ENCODE results near the gene TBC1D3B.
A peak's percentile ranks its signal among the peaks of the same experiment; 100 is the strongest.

The TBC1D3B gene

DNA sequence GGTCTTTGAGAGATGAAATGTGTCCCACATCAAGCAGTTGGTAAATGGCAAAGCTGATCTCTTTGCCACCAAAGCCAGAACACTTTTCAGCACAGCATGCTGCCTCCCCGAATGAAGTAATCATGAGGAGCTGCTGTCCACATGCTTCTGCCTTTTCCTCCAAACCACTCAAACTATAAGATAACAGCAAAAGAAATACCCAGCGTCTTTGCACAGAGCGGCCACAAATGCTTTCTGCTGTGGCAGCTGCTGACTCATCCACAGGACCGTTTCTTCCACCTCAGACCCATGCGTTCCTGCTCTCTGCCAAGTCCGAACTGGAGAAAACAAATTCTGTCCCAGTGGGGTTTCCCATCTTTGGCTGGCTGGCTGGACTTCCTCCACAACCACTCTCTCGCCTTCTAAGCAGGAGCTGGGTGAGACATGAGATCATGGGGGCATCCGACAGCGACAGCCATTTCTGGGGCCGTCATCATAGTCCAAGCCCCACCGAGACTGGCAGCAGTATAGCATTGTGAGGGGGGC, 27.1 kb downstream of the TBC1D3B start (continued):
- TF ChIP-seq KLF8 (tag by site-specific recombination; IDR thresholded peaks at IDR 0.05): no peak
- 0 out of 2 replicates have a peak, but pooled peaks have one; percentile 17 for TF ChIP-seq ZBTB17 (tag by site-specific recombination; IDR thresholded peaks at IDR 0.05)
- no peak for TF ChIP-seq ZNF146 (tag by site-specific recombination; IDR thresholded peaks at IDR 0.05)
- no peak for TF ChIP-seq CTCF (tag by site-specific recombination; IDR thresholded peaks at IDR 0.05)
- TF ChIP-seq, protein P1, sequence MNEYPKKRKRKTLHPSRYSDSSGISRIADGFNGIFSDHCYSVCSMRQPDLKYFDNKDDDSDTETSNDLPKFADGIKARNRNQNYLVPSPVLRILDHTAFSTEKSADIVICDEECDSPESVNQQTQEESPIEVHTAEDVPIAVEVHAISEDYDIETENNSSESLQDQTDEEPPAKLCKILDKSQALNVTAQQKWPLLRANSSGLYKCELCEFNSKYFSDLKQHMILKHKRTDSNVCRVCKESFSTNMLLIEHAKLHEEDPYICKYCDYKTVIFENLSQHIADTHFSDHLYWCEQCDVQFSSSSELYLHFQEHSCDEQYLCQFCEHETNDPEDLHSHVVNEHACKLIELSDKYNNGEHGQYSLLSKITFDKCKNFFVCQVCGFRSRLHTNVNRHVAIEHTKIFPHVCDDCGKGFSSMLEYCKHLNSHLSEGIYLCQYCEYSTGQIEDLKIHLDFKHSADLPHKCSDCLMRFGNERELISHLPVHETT (tag by site-specific recombination; IDR thresholded peaks at IDR 0.05): no peak
- no peak for TF ChIP-seq HIC1 (tag by site-specific recombination; IDR thresholded peaks at IDR 0.05)
- TF ChIP-seq ZNF530 (tag by site-specific recombination; IDR thresholded peaks at IDR 0.05; ENCODE audit: low read depth): no peak
- 0 out of 2 replicates have a peak, but pooled peaks have one; percentile 7 for TF ChIP-seq ZBTB21 (tag by site-specific recombination; IDR thresholded peaks at IDR 0.05)
- no peak for TF ChIP-seq TSHZ1 (tag by site-specific recombination; IDR thresholded peaks at IDR 0.05; ENCODE audit: borderline replicate concordance)
- TF ChIP-seq ZNF830 (tag by site-specific recombination; IDR thresholded peaks at IDR 0.05; ENCODE audit: low read depth): no peak
- TF ChIP-seq ZNF548 (tag by site-specific recombination; IDR thresholded peaks at IDR 0.05): no peak
- no peak for TF ChIP-seq ZNF473 (tag by site-specific recombination; IDR thresholded peaks at IDR 0.05)
- TF ChIP-seq, protein P2, sequence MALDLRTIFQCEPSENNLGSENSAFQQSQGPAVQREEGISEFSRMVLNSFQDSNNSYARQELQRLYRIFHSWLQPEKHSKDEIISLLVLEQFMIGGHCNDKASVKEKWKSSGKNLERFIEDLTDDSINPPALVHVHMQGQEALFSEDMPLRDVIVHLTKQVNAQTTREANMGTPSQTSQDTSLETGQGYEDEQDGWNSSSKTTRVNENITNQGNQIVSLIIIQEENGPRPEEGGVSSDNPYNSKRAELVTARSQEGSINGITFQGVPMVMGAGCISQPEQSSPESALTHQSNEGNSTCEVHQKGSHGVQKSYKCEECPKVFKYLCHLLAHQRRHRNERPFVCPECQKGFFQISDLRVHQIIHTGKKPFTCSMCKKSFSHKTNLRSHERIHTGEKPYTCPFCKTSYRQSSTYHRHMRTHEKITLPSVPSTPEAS (tag by site-specific recombination; IDR thresholded peaks at IDR 0.05): no peak
- TF ChIP-seq REPIN1 (tag by site-specific recombination; IDR thresholded peaks at IDR 0.05; ENCODE audit: low read depth): no peak
- no peak for TF ChIP-seq SP7 (tag by site-specific recombination; IDR thresholded peaks at IDR 0.05)
- TF ChIP-seq ZNF837 (tag by site-specific recombination; IDR thresholded peaks at IDR 0.05): no peak
- no peak for TF ChIP-seq GLI2 (tag by site-specific recombination; IDR thresholded peaks at IDR 0.05; ENCODE audit: borderline replicate concordance, low read depth)
- no peak for TF ChIP-seq ZBTB44 (tag by site-specific recombination; IDR thresholded peaks at IDR 0.05)
- no peak for TF ChIP-seq FEZF1 (tag by site-specific recombination; IDR thresholded peaks at IDR 0.05)

All from HEK293 (cell line).